ENCODE measurements around the gene TBATA. TPM values are rescaled to one million over a fixed set of nuclear protein-coding genes. Genes with fewer than 3 reads are reported as not detected.
"Not testable (repeated sequence)": the region's sequence is repeated elsewhere in the genome, so short reads cannot be mapped to it uniquely, and the experiment has no call there.

The TBATA gene
- total RNA-seq, 1 experiment from 2014 or later = not detected

GRCh38 chr10:70779088-70779487, 6.1 kb downstream of the TBATA start:
- no peak for DNase-seq (ENCODE audit: low read depth)

GRCh38 chr10:70778267-70778924, 6.8 kb downstream of the TBATA start:
- DNase-seq (ENCODE audit: low read depth) = no peak

GRCh38 chr10:70777063-70777875, 7.9 kb downstream of the TBATA start:
- no peak for DNase-seq (ENCODE audit: low read depth)

GRCh38 chr10:70776455-70777005, 8.6 kb downstream of the TBATA start:
- no peak for DNase-seq (ENCODE audit: low read depth)

GRCh38 chr10:70775679-70776454, 9.3 kb downstream of the TBATA start:
- no peak for DNase-seq (ENCODE audit: low read depth)

GRCh38 chr10:70774810-70775678, 10.1 kb downstream of the TBATA start:
- no peak for DNase-seq (ENCODE audit: low read depth)

GRCh38 chr10:70773965-70774809, 11.0 kb downstream of the TBATA start:
- no peak for DNase-seq (ENCODE audit: low read depth)

GRCh38 chr10:70773461-70773860, 11.7 kb downstream of the TBATA start:
- no peak for DNase-seq (ENCODE audit: low read depth)

- DNase-seq (ENCODE audit: low read depth) = no peak
Observed at GRCh38 chr10:70772627-70773026, 12.6 kb downstream of the TBATA start.

GRCh38 chr10:70771311-70772194, 13.6 kb downstream of the TBATA start:
- DNase-seq (ENCODE audit: low read depth) = no peak

GRCh38 chr10:70770516-70770915, 14.7 kb downstream of the TBATA start:
- not testable (repeated sequence) for DNase-seq (ENCODE audit: low read depth)

- DNase-seq (ENCODE audit: low read depth) = no peak
Observed at GRCh38 chr10:70770001-70770400, 15.2 kb downstream of the TBATA start.

- DNase-seq (ENCODE audit: low read depth) = no peak
Observed at GRCh38 chr10:70769121-70769520, 16.1 kb downstream of the TBATA start.

GRCh38 chr10:70768026-70768685, 17.0 kb downstream of the TBATA start:
- DNase-seq (ENCODE audit: low read depth) = not testable (repeated sequence)

- no peak for DNase-seq (ENCODE audit: low read depth)
Observed at GRCh38 chr10:70765794-70766594, 19.2 kb downstream of the TBATA start.

- no peak for DNase-seq (ENCODE audit: low read depth)
Observed at GRCh38 chr10:70763567-70763966, 21.6 kb downstream of the TBATA start.

- no peak for DNase-seq (ENCODE audit: low read depth)
Observed at GRCh38 chr10:70762441-70763175, 22.6 kb downstream of the TBATA start.
